HG03196 (cell line): ENCODE measurements around the gene ABCG8.

Experiments used
- ATAC-seq: cut with Tn5 transposase; IDR thresholded peaks from one replicate; pipeline ENCODE4 v1.9.1; 2021; ENCODE audit not compliant: unreplicated experiment

Gene ABCG8

DNA sequence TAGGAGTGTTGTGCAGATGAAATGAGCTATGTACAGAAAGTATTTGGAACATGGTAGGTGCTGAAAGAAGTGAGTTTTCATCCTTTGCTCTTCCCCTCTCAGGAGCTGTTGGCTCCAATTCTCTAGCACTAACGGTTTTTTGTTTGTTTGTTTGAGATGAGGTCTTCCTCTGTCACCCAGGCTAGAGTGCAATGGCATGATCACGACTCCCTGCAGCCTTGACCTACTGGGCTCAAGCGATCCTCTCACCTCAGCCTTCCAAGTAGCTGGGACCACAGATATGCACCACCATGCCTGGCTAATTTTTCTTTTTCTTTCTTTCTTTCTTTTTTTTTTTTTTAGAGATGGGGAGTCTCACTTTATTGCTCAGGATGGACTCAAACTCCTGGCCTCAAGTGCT, 12.9 kb upstream of the ABCG8 start:
- no peak for ATAC-seq

DNA sequence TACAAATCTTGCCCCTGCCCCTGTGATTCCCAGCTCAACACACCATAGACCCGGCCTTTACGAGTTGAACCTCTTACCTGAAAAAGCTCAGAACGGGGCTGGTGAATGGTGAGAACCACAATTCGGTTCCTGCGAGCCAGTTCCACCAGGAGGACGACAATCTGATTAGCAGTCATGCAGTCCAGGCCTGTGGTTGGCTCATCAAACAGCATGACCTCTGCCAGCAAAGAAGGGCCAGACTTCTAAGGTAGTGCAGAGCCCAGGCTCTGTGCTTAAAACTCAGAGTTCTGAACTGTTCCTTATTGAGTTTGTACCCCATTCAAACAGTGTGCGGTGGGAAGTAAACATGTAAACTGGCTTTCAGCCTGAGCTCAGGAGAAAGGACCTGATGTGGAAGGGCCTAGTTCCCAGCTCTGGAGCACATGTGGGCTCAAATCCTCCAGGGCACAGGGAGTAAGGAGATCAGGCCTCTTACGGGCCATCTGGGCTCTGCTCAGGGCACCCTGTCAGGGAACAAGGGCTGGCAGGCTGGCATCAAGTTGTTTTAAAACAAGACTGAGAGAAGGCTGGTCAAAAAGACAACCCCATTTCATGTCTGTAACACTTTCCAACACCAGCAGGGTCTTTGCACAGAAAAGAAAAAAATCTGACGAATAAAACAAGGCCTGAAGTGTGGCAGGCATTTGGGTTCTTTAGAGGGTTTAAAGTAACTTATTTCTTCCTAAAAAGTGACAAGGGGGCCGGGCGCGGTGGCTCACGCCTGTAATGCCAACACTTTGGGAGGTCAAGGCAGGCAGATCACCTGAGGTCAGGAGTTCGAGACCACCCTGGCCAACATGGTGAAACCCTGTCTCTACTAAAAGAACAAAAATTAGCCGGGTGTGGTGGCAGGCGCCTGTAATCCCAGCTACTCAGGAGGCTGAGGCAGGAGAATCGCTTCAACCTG, 12.2 kb upstream of the ABCG8 start:
- ATAC-seq = no peak

DNA sequence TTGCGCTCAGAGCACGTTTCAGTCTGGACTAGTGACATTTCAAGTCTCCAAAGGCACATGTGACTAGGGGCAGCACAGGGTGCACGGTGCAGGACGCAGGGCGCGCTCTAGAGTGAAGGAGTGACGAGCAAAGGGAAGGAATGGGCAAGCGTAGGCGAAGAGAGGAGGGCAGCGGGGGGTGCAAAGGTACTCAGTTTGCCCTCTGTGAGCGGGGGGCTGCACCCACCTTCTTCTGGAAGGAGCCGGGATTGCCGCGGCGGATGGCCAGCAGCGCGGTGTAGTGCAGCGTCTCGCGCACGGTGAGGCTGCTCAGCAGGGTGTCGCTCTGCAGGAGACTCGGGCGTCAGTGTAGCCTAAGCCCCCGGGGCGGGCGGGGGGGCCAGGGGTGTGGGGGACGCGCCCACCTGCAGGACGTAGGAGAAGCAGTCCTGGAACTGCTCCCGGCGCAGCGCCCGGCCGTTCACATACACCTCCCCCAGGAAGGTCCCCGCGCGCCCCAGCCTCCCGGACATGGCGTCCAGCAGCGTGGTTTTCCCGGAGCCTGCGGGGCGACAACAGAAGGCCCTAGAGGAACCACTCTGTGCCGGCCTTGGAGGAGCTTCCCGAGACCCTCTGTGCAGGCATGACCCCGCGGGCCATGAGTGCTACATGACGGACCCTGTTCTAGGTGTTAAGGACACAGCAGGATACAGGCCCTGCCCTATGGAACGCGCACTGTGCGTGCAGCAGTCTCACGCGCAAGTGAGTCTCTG, 7.1 kb upstream of the ABCG8 start:
- ATAC-seq = no peak

DNA sequence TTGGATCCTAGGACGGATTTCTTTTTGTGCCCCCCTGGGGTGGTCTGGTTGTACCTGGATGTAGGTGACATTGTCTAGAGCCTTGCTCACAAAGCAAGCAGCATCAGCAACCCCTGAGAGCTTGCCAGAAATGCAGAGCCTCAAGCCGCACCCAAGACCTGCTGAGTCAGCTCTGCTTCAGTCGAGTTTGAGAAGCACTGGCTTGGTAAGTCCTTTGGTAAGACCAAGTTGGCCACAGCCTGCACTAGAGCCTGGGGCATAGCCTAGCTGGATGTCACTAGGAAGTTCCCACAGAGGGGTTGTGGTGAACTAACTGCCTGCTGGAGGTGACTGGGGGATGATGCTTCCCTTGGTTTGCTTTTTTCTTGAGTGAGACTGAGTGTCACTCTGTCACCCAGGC, 6.3 kb upstream of the ABCG8 start:
- no peak for ATAC-seq

DNA sequence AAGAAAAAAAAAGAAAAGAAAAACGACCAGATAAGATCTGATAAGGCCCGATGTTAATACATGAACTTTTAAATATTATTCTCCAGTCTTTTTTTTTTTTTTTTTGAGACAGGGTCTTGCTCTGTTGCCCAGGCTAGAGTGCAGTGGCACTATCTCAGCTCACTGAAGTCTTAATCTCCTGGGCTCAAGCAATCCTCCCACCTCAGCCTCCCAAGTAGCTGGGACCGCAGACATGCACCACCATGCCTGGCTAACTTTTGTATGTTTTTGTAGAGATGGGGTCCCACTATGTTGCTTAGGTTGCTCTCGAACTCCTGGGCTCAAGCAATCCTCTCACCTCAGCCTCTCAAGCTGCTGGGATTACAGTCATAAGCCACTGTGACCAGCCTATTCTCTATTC, 1.7 kb upstream of the ABCG8 start:
- ATAC-seq = no peak

- no peak for ATAC-seq
These were observed 776 bp upstream of the ABCG8 start for GRCh38 chr2:43837831-43838559.

DNA sequence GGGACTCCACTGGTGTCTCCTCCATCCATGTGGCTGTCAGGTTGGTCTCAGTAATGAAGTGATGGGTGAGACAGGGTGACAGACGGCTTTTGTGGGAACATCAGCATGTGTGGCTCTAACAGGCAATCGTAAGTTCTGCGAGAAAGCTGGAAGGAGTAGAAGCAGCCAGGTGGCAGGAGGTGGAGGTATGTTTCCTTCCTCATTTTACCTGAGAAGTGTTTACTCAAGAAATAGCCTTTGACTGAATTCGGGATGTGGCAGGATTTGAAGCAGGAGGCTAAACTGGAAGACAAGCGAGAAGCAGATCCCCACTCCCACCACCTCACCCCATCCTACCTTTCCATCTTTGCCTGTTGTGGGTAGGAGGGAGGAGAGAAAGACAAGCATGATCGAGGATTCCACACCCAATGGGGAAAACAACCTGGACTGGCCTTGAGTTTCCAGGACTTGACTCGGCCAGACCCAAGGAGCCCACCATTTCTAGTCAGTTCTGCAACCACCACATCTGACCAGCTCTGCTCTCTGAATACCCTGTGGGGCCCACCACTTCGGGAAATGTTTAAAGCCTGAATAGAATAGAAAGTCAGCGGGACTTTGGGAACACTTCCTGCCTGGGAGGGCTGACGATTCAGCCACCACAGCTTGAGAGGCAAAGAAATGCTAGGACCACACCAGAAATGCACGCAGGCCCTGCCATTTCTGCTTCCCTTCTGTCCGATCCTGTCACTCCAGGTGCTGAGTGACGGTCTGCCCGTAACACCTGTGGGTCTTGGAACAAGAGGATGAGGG, 1.2 kb downstream of the ABCG8 start:
- ATAC-seq = no peak

GRCh38 chr2:43840965-43841364, 2.2 kb downstream of the ABCG8 start:
- no peak for ATAC-seq

DNA sequence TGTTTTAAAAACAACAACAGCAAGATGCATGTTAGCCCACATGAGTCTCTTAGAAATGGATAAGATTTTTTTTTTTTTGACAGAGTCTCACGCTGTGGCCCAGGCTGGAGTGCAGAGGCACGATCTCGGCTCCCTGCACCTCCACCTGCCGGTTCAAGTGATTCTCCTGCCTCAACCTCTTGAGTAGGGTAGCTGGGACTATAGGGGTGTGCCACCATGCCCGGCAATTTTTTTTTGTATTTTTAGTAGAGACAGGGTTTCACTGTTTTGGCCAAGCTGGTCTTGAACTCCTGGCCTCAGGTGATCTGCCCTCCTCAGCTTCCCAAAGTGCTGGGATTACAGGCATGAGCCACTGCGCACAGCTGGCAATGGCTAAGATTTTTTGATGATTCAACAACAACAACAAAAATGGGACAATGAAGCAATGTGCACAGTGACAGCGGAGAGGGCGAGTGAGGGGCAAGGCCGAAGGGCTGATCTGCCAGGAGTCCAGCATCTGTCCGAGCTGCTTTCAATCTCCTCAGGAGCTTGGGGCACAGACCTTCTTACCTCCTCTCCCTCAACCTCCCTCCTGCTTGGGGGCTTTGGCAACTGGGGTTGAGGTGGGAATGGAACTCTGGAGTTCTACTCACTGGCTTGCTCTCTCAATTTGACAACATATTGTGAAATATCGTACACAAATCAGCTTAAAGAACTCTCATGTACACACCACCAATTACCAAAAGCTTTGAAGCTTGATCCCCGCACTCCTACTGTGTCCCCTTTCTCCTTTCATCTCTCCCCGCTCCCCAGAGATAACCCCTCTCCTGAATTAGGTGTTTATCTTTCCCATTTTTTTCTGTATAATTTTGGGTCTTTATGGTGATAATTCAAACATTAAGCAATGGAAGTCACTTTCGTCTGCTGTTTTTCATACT, 3.4 kb downstream of the ABCG8 start:
- no peak for ATAC-seq

DNA sequence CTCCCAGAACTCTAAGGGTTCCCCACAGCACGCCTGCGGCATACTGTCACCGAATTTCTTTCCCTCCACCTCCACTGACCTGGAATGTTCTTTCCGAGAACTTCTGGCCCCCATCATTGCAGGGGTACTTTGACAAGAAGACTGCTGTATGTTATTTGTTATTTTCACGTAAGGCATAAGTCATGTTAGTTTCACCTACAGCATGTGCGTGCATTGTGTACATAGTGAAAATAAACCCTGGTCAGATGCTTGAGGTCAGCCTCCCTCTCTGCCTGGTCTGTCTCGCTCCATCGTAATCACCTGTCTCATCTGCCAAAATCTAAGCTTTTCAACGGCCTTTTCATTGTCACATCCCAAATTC, 4.1 kb downstream of the ABCG8 start:
- ATAC-seq = no peak

GRCh38 chr2:43845181-43845580, 6.4 kb downstream of the ABCG8 start:
- no peak for ATAC-seq

DNA sequence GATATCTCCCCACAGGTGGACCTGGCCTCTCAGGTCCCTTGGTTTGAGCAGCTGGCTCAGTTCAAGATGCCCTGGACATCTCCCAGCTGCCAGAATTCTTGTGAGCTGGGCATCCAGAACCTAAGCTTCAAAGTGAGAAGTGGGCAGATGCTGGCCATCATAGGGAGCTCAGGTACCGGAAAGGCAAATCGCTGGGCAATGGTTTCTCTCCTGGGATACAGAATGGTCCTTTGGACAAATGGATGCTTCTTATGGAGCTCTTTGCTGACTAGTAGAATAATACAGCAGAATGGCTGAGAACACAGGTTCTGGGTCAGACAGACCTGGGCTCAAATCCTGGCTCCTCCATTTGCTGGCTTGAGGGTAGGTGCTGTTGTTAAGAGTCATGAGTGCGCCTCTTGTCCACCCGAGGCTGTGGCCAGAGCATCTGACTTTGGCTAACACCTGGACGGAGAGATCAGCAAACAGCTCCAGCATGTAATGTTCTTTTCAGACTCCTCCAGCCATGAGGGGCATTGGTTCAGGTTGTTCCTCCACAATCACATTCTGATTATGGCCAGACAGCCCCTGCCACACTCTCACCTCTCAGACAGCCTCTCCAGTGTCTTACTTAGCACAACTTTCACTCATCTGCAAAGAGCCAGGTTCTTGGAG, 7.5 kb downstream of the ABCG8 start:
- no peak for ATAC-seq

- ATAC-seq = no peak
These were observed 9.4 kb downstream of the ABCG8 start for GRCh38 chr2:43848214-43848613.

- no peak for ATAC-seq
These were observed 12.5 kb downstream of the ABCG8 start for GRCh38 chr2:43851011-43851980.

DNA sequence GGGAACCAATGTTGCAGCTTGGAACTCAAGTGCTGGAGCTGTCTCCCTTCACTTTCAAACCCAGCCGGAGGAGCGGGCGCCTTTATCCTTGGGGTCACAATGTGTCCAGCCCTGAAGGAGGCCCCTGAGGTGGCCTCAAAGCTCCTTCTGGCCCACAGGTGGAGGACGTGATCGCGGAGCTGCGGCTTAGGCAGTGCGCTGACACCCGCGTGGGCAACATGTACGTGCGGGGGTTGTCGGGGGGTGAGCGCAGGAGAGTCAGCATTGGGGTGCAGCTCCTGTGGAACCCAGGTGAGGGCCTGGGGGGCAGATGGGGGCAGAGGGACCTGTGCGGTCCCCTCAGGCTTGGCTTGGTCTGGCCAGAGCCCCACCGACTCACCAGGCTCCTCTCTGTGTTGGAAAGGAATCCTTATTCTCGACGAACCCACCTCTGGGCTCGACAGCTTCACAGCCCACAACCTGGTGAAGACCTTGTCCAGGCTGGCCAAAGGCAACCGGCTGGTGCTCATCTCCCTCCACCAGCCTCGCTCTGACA, 13.5 kb downstream of the ABCG8 start:
- no peak for ATAC-seq

GRCh38 chr2:43853141-43854081, 14.6 kb downstream of the ABCG8 start:
- ATAC-seq = no peak

DNA sequence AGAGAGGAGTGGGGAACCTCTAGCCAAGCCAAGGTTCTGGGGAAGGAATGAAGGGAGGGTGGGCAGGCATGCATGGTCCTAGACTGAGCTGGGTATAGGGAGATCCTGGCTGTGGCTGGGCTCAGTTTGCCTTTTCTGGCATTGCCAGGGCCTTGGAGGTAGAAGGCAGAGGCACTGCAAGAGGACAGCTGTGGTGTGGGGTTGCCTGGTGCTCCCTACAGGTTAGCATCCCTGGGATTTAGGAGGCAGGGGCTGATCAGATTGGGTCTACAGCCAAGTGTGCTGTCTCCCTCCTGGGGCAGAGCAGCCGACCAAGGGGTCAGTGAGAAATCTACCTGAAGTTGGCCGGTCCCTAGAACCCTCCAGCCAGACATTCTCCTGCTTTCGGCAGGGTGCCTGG, 15.9 kb downstream of the ABCG8 start:
- ATAC-seq = no peak
